ENCODE results near the gene HERC2.

The HERC2 gene

DNA sequence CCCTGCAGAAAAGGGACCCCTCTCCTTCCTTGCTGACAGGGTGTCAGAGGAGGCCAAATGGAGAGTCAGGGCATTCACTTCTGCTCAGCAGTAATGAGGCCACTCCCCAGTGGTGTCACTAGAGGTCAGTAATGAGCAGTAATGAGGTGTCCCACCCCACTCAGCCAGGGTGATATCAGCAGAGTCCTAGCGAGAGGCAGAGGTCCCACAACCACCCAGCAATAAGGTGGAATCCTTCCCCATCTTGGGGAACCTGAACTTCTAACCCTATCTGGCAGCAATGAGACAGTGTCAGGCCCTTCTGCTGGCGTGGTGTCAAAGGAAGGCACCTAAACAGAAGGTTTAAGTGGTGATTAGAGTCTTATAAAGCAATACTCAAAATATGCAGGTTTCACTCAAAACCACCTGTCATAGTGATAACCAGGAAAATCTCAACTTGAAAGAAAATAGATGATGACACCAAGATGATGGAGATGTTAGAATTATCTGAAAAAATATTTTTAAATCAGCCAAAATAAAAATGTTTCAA lies 235.7 kb downstream of the HERC2 start:
- peak; percentile 75 for DNase-seq

DNA sequence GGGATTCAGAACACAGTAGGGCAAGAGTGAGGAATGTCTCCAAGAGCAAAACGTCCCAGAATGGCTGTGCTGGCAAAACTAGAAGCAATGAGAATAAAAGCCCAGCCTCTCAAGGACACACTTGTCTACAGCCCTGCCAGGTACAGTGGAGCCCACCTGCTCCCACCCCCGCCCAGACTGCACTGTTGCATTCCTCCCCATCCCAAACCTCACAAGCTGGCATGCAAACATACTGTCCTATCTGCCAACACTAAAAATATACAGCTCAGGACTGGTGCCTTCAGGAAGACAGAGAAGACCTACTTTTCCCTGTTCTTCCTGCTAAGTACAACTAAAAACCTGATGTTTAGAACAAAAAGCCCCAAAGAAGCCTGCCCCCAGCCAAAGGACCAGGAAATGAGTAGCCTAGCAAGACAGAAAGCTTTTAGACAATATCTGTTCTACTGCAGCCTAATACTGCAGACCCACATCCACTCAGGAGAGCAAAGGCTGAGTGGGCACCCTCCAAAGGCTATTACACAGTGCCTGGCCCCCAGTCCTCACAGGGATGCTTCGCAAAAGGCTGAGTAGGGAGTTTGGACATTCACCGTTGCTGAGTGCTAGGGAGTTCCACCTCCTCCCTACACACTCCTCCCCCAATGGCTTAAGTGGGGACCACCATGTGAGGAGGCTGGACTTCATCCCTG lies 236.3 kb downstream of the HERC2 start:
- no peak for DNase-seq

DNA sequence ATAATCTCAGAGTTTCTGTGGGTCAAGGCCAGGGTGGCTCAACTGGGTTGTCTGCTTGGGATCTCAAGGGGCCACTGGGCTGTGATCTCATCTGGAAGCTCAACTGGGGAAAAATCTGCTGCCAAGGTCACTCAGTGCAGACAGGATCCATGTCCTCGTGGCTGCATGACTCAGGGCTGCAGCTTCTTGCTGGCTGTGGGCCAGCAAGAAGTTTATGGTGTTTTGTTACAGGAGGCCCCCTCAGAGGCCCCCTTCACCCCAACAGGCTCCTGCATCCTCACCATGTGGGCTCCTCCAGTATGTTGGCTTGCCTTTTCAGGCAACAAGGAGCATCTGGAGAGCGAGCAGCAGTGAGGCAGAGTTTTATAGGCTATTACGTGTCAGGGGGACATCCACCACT lies 237.4 kb downstream of the HERC2 start:
- DNase-seq: no peak

DNA sequence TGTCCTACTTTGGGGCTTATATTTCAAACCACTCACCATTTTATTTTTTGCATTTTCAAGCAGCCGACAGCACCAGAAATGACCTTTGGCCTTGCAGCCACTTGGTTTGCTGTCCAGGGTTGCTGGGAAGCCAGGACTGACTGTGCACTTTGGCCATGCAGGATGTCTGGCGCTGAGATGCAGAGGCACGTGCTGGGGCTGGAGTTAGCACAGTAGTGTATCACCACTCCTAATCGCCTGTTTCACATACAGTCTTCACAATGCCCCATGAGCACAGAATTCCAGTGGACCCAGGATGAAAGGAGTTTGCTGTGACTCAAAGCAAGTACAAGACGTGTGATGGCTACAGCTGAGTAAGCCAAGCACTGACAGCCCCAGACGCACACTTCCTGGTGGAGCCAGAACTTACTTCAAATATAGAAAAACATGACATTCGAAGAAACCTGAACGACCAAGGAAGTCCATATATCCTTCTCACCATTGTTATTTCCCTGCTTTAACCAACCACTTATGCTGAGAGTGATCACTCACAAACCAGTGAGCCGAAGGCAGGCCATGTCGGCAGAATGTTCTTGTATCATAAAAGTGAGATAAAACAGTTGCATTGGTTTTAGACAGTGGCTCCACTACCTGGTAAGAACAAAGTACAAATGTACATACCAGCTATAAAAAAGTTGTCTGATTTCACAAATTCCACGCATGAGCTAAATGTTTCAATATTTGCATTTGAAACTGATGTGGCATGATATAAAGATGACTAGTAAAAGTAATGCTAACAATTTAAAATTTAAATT lies 238.9 kb downstream of the HERC2 start:
- no peak for DNase-seq

DNA sequence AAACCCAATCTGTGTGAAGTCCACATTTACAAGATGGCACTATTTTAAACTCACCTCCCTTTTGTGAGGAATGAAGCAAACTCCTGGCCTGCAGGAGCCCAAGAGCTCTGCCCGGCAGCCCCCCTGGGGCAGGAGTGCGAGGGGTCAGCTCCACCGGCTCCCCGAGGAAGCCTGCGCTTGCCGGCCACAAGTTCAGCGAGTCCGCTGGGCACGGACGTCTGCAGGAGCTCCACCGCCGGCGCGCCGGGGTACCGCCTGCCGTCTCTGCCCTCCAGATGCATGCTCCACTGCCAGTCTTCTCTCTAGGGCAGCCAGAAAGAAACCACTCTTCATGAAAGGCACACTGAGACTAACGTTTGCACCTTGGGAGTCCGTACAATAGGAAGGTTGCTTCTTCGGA lies 240.4 kb downstream of the HERC2 start:
- DNase-seq: no peak

DNA sequence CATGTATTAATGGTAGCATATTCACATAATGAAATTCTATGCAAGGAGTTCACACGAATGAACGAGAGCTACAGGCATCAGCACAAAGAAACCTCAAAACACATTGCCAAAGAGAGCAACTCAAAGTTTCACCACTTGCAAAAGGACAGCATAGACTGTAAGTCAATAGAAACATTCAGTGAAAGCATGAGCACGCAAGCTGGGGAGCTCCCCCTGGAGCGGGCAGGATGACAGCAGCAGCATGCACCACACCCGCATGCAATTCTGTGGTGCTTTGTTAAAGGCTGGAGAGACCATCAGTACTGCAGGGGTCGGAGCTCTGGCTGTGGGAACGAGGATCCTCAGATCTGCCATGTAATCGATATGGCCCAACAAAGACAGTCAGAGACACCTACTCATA lies 241.6 kb downstream of the HERC2 start:
- no peak for DNase-seq

DNA sequence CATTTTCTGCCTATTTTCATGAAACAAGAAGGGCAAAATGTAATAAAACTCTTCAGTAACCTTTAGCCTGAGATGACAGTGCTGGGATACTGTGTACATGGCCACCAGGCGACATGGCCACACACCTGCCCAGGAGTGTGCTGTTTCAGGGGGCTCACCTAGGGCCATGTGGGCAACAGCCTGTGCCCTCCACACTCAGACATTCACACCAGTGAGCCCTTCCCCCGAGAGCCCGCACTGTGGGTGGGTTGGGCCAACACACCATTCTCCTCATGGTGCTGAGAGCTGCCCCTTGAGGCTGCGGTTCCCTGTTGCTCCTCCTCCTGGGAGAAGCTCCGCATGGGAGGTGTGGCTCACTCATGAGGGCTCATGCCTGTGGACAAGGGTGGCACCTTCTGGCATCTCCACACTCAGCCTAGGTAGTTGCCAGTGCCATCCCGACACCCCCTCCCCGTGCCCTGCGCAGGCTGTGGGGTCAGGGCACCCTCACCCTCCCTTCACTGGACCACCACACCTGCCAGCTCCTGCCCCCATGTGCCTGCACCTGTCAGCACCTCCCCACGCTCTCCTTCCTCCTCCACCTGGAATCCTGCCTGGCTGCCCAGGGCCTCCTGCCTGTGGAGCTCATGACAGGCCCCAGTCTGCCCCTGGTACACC lies 242.5 kb downstream of the HERC2 start:
- DNase-seq: no peak

DNA sequence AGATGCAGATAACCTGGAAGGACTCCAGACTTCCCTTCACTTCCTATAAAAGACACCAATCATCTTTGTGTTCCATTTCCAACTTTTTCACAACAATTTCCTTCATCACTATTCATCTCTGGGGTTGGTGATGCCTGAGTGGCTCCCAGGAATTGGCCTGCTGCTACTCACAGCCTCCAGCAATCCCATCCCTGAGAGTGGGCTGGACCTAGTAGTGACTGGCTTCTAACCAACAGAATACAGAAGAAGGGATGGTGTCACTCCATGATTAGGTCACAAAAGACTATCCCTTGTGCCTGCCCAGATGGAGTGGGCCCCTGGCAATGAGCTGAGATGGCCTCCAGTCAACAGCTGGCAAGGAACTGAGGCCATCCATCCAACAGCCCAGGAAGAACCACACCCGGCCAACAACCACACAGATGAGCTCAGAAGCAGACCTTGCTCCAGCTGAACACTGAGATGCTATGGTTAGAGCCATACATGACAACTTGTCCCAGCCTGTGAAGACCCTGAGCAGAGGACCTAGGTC lies 243.7 kb downstream of the HERC2 start:
- DNase-seq: no peak

DNA sequence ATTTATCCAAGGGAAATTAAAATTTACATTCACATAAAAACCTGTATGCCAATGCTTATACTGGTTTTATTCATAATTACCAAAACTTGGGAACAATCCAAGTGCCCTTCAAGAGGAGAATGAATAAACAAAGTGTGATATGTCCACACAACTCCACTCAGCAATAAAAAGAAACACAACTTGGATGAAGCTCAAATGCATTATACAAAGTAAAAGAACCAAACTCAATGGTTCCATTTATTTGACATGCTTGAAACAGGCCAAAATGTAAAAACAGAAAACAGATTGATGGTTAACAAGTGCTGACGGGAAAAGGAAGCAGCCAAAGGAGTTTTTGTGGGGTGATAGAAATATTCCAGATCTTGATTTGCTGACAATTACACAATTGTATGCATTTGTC lies 246.4 kb downstream of the HERC2 start:
- DNase-seq: no peak

DNA sequence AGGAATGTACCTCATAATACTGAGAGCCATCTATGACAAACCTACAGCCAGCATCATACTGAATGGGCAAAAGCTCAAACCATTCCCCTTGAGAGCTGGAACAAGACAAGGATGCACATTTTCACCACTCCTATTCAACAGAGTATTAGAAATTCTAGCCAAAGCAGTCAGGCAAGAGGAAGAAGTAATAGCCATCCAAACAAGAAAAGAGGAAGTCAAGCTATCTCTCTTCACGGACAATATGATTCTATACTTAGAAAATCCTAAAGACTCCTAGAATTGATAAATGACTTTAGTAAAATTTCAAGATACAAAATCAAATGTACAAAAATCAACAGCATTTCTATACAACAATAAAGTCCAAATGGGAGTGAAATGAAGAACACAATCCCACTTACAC lies 253.0 kb downstream of the HERC2 start:
- no peak for DNase-seq

DNA sequence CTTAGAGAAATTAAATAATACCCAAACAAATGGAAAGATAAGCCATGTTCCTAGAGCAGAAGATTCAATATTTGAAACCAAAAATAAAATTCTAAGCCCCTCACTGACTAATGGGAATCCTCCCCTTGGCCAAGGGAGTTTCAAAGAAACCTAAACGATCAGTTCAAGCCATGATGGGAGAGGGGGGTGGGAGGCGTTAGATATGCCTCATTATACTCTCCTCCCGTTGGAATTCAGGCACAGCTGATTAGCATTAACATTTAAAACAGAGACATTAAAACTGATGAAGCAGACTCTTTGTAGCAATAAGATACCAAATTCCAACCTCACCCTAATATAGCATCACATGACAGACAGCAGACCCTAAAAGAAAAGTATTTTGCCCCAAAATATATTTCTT lies 255.7 kb downstream of the HERC2 start:
- no peak for DNase-seq

Data from activated CD4-positive, alpha-beta T cell treated with anti-CD3 and anti-CD28 coated beads, Interleukin-10, Interleukin-2, amounts not matched to agents 100 ng/mL and 50 ng/mL, durations not matched to agents 16 hours and 8 hours (primary cell).